Stimulated activated naive B cell treated with anti-CD40 and anti-IgM and Interleukin-4, amounts not matched to agents 10 μg/mL and 1 μg/mL and 100 μg/mL, for 72 hours (primary cell): Measurements from ENCODE around the gene IL23R.

Source experiments
- ATAC-seq, 2 donors: fragments of 150-1000 bp; cut with Tn5 transposase; replicated peaks; 2 replicates each; pipeline ENCODE4 v1.10.0; 2021; ENCODE audit warnings: moderate library complexity in 1 of 2
- DNase-seq: peaks from one replicate; pipeline ENCODE4 v3.0.0; 2021
- H3K27ac Mint-ChIP-seq: one replicate; pipeline ENCODE4 v1.8.0; 2022; ENCODE audit warnings: mild to moderate bottlenecking, mixed read lengths
- H3K27me3 Mint-ChIP-seq, 2 donors: one replicate each; pipeline ENCODE4 v1.8.0; 2022; ENCODE audit warnings: mixed read lengths in 2 of 2
- H3K36me3 Mint-ChIP-seq, 2 donors: one replicate each; pipeline ENCODE4 v1.8.0; 2022; ENCODE audit warnings: mixed read lengths in 2 of 2, mild to moderate bottlenecking in 1 of 2
- H3K4me1 Mint-ChIP-seq, 2 donors: one replicate each; pipeline ENCODE4 v1.8.0; 2022; ENCODE audit warnings: mixed read lengths in 2 of 2, mild to moderate bottlenecking in 1 of 2
- H3K4me3 Mint-ChIP-seq, 2 donors: one replicate each; pipeline ENCODE4 v1.8.0; 2022; ENCODE audit warnings: mild to moderate bottlenecking in 2 of 2, mixed read lengths in 2 of 2, moderate library complexity in 1 of 2
- H3K9me3 Mint-ChIP-seq, 2 donors: one replicate each; pipeline ENCODE4 v1.8.0; 2022; ENCODE audit warnings: mixed read lengths in 2 of 2, mild to moderate bottlenecking in 1 of 2

Gene IL23R

DNA sequence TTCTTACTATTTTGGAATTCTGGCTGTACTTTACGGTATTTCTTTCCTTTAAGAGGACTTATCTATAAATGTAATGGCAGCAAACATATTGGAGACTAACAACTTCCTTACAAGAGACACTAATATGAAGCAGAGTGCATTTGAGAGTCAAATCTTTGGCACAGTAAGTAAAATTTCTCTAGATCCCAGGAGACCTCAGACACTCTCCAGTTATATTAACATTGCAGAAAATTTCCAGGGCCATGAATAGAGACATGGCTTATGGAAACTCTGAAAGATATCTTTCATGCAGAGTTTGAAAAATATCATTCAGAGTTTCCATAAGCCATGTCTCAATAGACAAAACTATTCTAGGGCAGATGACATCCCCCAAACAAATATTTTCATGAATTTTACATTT, 51.2 kb downstream of the IL23R start:
- ATAC-seq: no peak
- Mint-ChIP-seq H3K9me3 (peaks cover 0 to 3% of the 10 kb centered on the region in 2 donors), H3K27me3 (no peaks in the 10 kb centered on the region), H3K36me3 (peaks cover 0 to 3% of the 10 kb centered on the region in 2 donors), H3K4me3 (no peak overlapping the region), H3K4me1 (peaks cover 13 to 24% of the 10 kb centered on the region in 2 donors), H3K27ac (no peak overlapping the region)
- no peak for DNase-seq

DNA sequence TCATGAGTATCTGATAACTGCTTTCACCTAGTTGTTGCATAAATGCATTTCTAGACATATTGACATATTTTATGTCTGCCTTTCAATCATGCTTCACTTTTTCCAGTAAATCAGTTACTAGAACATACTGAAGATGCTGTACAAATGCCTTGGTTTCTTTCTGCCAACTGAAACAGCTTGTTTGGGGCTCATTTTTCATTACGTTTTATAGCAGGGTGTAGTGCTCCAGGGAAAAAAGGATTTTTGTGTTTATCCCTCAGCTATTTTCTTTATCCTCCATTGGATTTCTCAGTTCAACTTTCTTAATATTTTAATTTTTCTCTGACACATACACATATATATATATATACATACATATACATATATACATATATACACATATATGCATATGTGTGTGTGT, 51.7 kb downstream of the IL23R start:
- ATAC-seq (no peak), DNase-seq (no peak)
- Mint-ChIP-seq H3K27ac (no peak overlapping the region), H3K27me3 (no peaks in the 10 kb centered on the region), H3K4me1 (peaks cover 13 to 24% of the 10 kb centered on the region in 2 donors), H3K9me3 (peaks cover 0 to 3% of the 10 kb centered on the region in 2 donors), H3K4me3 (no peak overlapping the region), H3K36me3 (peaks cover 0 to 3% of the 10 kb centered on the region in 2 donors)

- no peak for DNase-seq
- Mint-ChIP-seq H3K27ac (no peak overlapping the region), H3K9me3 (no peaks in the 10 kb centered on the region), H3K36me3 (no peaks in the 10 kb centered on the region), H3K27me3 (peaks cover 4 to 7% of the 10 kb centered on the region in 2 donors), H3K4me3 (no peak overlapping the region), H3K4me1 (no peaks in the 10 kb centered on the region)
- no peak for ATAC-seq
These were observed 58.6 kb downstream of the IL23R start for GRCh38 chr1:67224856-67225255.

- Mint-ChIP-seq H3K4me3 (no peak overlapping the region), H3K27me3 (peaks cover 4 to 7% of the 10 kb centered on the region in 2 donors)
These were observed 60.4 kb downstream of the IL23R start for GRCh38 chr1:67226688-67227087.

DNA sequence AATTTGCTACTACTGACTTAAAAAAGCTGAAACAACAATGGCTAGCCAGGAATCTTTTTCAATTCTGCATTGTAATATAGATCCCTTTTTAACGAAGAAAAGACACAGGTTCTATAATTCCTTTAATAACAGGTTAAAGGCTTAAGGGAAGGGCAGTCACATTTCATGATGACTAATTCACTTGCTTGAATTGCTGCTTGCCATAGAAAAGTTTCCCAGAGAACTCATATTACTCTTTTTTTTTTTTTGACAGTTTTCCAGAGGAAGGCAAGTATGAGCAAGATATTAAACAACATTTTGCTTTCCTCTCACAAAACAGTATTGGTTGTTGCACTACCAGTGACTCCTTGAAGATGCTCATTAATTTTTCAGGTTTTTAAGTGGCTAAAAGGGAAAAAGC, 60.9 kb downstream of the IL23R start:
- H3K36me3 Mint-ChIP-seq: no peaks in the 10 kb centered on the region
- H3K27ac Mint-ChIP-seq: no peak overlapping the region
- H3K9me3 Mint-ChIP-seq: no peaks in the 10 kb centered on the region
- H3K4me1 Mint-ChIP-seq: no peaks in the 10 kb centered on the region
- peaks cover 4 to 7% of the 10 kb centered on the region in 2 donors for H3K27me3 Mint-ChIP-seq
- DNase-seq: no peak
- H3K4me3 Mint-ChIP-seq: no peak overlapping the region
- no peak for ATAC-seq

More at GRCh38 chr1:67226688-67227087, 60.4 kb downstream of the IL23R start:
- no peaks in the 10 kb centered on the region for H3K36me3 Mint-ChIP-seq
- H3K9me3 Mint-ChIP-seq: no peaks in the 10 kb centered on the region
- H3K4me1 Mint-ChIP-seq: no peaks in the 10 kb centered on the region
- no peak for DNase-seq
- H3K27ac Mint-ChIP-seq: no peak overlapping the region
- no peak for ATAC-seq

- Mint-ChIP-seq H3K27ac (no peak overlapping the region), H3K27me3 (peaks cover 4 to 7% of the 10 kb centered on the region in 2 donors), H3K36me3 (no peaks in the 10 kb centered on the region), H3K9me3 (no peaks in the 10 kb centered on the region), H3K4me3 (no peak overlapping the region), H3K4me1 (no peaks in the 10 kb centered on the region)
- ATAC-seq (no peak), DNase-seq (no peak)
These were observed 62.5 kb downstream of the IL23R start for GRCh38 chr1:67228791-67229190.

- no peak for ATAC-seq
These were observed 64.3 kb downstream of the IL23R start for GRCh38 chr1:67230539-67230938.

GRCh38 chr1:67236277-67236676, 70.0 kb downstream of the IL23R start:
- H3K9me3 Mint-ChIP-seq: peaks cover 0 to 2% of the 10 kb centered on the region in 2 donors
- DNase-seq (no peak), ATAC-seq (no peak)
- H3K27ac Mint-ChIP-seq: no peak overlapping the region
- H3K36me3 Mint-ChIP-seq: no peaks in the 10 kb centered on the region
- no peak overlapping the region for H3K4me3 Mint-ChIP-seq
- no peaks in the 10 kb centered on the region for H3K27me3 Mint-ChIP-seq
- H3K4me1 Mint-ChIP-seq: no peaks in the 10 kb centered on the region

More at GRCh38 chr1:67230539-67230938, 64.3 kb downstream of the IL23R start:
- Mint-ChIP-seq H3K36me3 (no peaks in the 10 kb centered on the region), H3K4me3 (no peak overlapping the region), H3K9me3 (no peaks in the 10 kb centered on the region), H3K4me1 (no peaks in the 10 kb centered on the region), H3K27ac (no peak overlapping the region), H3K27me3 (peaks cover 4 to 7% of the 10 kb centered on the region in 2 donors)
- no peak for DNase-seq

GRCh38 chr1:67239738-67240137, 73.5 kb downstream of the IL23R start:
- no peak overlapping the region for H3K27ac Mint-ChIP-seq
- ATAC-seq (no peak), DNase-seq (no peak)
- peaks cover 0 to 2% of the 10 kb centered on the region in 2 donors for H3K9me3 Mint-ChIP-seq
- H3K4me3 Mint-ChIP-seq: no peak overlapping the region
- H3K4me1 Mint-ChIP-seq: no peaks in the 10 kb centered on the region
- H3K36me3 Mint-ChIP-seq: no peaks in the 10 kb centered on the region
- no peaks in the 10 kb centered on the region for H3K27me3 Mint-ChIP-seq

DNA sequence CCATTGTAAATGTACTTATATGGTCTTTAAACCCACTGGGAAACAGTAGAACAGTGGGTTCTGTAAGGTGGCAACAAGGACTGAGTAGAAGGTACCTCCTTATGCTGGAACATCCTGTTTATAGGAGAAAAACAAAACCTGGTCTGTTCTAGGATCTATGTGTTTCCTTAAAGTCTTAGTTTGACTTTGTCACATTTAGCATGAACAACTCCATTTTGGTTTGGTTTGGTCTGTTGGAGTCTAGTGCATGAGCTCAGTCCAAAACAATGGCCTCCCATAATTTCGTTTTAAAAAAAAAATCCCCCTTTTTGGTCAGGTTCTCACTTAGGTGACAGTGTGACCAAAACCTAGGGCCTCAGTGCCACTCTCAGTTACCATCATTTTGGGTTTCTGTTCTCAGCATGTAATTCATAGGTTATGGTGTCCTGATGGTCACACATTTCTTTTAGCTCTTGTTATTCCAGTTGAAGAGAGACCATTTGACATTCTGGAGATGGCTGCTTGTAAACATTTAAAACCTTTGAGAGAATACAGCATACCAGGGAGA, 75.0 kb downstream of the IL23R start:
- Mint-ChIP-seq H3K4me1 (no peaks in the 10 kb centered on the region), H3K4me3 (no peak overlapping the region), H3K9me3 (peaks cover 0 to 2% of the 10 kb centered on the region in 2 donors), H3K36me3 (no peaks in the 10 kb centered on the region), H3K27me3 (no peaks in the 10 kb centered on the region), H3K27ac (no peak overlapping the region)
- no peak for ATAC-seq
- DNase-seq: no peak

DNA sequence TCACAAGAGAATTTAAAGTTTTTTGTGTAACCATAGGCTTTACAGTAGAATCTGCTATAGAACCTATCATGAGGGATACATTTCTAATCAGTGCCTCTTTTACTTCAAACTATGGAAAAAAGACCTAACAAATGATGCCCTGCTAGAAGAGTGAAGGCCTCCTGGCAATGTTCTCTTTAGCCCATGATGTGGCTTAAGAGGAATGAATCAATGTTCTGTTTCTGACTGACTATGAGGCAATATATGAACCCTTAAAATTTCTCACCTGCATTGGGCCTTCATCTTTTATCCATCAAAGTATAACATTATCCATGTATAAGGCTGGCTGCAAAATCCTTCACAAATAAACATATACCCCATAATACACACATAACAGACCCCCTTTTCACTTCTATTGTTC, 75.8 kb downstream of the IL23R start:
- Mint-ChIP-seq H3K4me3 (no peak overlapping the region), H3K4me1 (no peaks in the 10 kb centered on the region), H3K36me3 (no peaks in the 10 kb centered on the region), H3K27ac (no peak overlapping the region), H3K9me3 (peaks cover 0 to 2% of the 10 kb centered on the region in 2 donors), H3K27me3 (no peaks in the 10 kb centered on the region)
- DNase-seq: no peak
- no peak for ATAC-seq

DNA sequence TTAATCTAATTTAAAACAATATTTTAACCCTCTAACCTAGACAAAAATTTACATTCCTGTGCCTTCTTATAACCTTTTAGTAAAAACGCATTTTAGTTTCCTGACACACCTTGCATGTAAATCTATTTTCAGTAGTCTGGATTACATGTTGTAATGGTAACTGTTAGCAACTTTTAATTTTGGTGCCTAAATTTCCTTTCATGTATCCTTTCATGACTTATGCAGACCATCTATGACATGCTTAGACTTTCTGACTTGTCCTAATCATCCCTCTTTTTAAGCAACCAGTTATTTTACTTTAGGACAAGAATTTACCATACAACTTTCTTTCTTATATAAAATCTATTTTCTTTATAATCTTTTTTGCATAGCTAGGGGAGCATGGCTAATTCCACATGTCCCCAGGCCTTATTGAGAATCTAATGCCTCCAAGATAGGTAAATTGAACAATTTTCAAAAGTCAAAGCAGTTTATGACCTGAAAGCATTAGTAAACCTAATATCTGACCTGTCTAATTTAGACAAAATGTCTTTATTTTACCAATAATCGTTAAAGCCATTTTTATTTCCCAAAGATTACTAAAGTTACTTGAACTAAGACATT, 83.9 kb downstream of the IL23R start:
- DNase-seq (no peak), ATAC-seq (no peak)
- Mint-ChIP-seq H3K27ac (no peak overlapping the region), H3K9me3 (peaks cover 4 to 9% of the 10 kb centered on the region in 2 donors), H3K36me3 (peaks cover 4 to 8% of the 10 kb centered on the region in 2 donors), H3K4me3 (no peak overlapping the region), H3K4me1 (no peaks in the 10 kb centered on the region), H3K27me3 (peaks cover 5 to 10% of the 10 kb centered on the region in 2 donors)

GRCh38 chr1:67256291-67257172, 90.3 kb downstream of the IL23R start:
- H3K4me3 Mint-ChIP-seq: no peak overlapping the region
- H3K36me3 Mint-ChIP-seq: no peaks in the 10 kb centered on the region
- H3K4me1 Mint-ChIP-seq: no peaks in the 10 kb centered on the region
- DNase-seq: no peak
- peaks cover 0 to 2% of the 10 kb centered on the region in 2 donors for H3K9me3 Mint-ChIP-seq
- no peaks in the 10 kb centered on the region for H3K27me3 Mint-ChIP-seq
- ATAC-seq: no peak
- H3K27ac Mint-ChIP-seq: no peak overlapping the region

GRCh38 chr1:67257173-67257535, 90.9 kb downstream of the IL23R start:
- DNase-seq (no peak), ATAC-seq (no peak)
- Mint-ChIP-seq H3K36me3 (no peaks in the 10 kb centered on the region), H3K27me3 (peaks cover 0 to 3% of the 10 kb centered on the region in 2 donors), H3K27ac (no peak overlapping the region), H3K9me3 (peaks cover 0 to 1% of the 10 kb centered on the region in 2 donors), H3K4me1 (peaks cover 0 to 6% of the 10 kb centered on the region in 2 donors), H3K4me3 (no peak overlapping the region)

DNA sequence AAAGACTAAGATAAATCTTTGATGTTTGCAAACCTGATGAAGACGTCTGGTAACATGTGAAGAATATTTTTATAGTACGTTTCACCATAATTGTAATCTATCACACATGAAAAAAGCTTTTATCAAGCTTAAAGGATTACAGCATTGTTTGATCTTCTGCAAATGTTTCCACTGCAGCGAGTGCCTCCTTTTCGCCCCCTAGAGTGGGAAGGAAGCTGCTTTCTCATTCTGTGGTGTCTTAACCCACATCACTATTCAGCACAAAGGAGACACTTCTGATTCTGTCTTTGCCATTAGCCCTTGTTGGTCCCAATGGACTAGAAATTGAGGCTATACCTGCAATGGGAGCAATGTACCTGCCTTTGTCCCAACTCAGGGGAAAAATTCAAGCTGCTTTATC, 95.4 kb downstream of the IL23R start:
- H3K36me3 Mint-ChIP-seq: no peaks in the 10 kb centered on the region
- ATAC-seq (peak in 1 of 2 donors; percentile 49), DNase-seq (no peak)
- H3K27me3 Mint-ChIP-seq: peaks cover 0 to 13% of the 10 kb centered on the region in 2 donors
- no peaks in the 10 kb centered on the region for H3K9me3 Mint-ChIP-seq
- H3K4me1 Mint-ChIP-seq: peaks cover 4 to 18% of the 10 kb centered on the region in 2 donors
- H3K4me3 Mint-ChIP-seq: no peak overlapping the region
- no peak overlapping the region for H3K27ac Mint-ChIP-seq
